Activated CD8-positive, alpha-beta memory T cell treated with anti-CD3 and anti-CD28 coated beads for 4 hours (primary cell): ENCODE results near the gene HMX2.

Experiments used
- DNase-seq, 2 donors: peaks; one replicate each; pipeline ENCODE4 v3.0.0-alpha.2; 2020; ENCODE audit warnings: low read depth in 2 of 2

HMX2 gene

GRCh38 chr10:123147635-123148413 is at the start of gene HMX2:
Gene HMX2 (plus strand): TSS chr10:123148136. CDS start chr10:123148379, 243 bp downstream.
- no peak for DNase-seq

- DNase-seq: no peak
Observed at GRCh38 chr10:123100030-123100762, 47.7 kb upstream of the HMX2 start.

GRCh38 chr10:123101872-123102271 is 46.1 kb upstream of the HMX2 start:
- DNase-seq: no peak

- DNase-seq: no peak
Observed at GRCh38 chr10:123102673-123103072, 45.3 kb upstream of the HMX2 start.

- DNase-seq: no peak
Observed at GRCh38 chr10:123103944-123104343, 44.0 kb upstream of the HMX2 start.

- no peak for DNase-seq
Observed at GRCh38 chr10:123109466-123109865, 38.5 kb upstream of the HMX2 start.

- DNase-seq: no peak
Observed at GRCh38 chr10:123117644-123118417, 30.1 kb upstream of the HMX2 start.

- no peak for DNase-seq
Observed at GRCh38 chr10:123119081-123119480, 28.9 kb upstream of the HMX2 start.

- DNase-seq: no peak
Observed at GRCh38 chr10:123126246-123126645, 21.7 kb upstream of the HMX2 start.

GRCh38 chr10:123129618-123130271 is 18.2 kb upstream of the HMX2 start:
- no peak for DNase-seq

- peak; percentile 67 to 72 for DNase-seq
Observed at GRCh38 chr10:123132576-123133477, 15.1 kb upstream of the HMX2 start.

- no peak for DNase-seq
Observed at GRCh38 chr10:123133541-123134342, 14.2 kb upstream of the HMX2 start.

GRCh38 chr10:123134343-123134914 is 13.5 kb upstream of the HMX2 start:
- no peak for DNase-seq

GRCh38 chr10:123134915-123135414 is 13.0 kb upstream of the HMX2 start:
- no peak for DNase-seq

- no peak for DNase-seq
Observed at GRCh38 chr10:123135415-123136141, 12.4 kb upstream of the HMX2 start, which contains the start of gene HMX3. Gene HMX3 (plus strand): TSS chr10:123135970. CDS start chr10:123136051, 81 bp downstream.

GRCh38 chr10:123136221-123136805 is 11.6 kb upstream of the HMX2 start:
- DNase-seq: no peak

GRCh38 chr10:123136806-123137642 is 10.9 kb upstream of the HMX2 start:
- no peak for DNase-seq
